Astrocyte (in vitro differentiated cells and primary cell): ENCODE measurements around the gene NPTX1.

Experiments
- CTCF ChIP-seq: IDR thresholded peaks from 2 replicates; pipeline ENCODE4 v1.5.1; 2011; ENCODE audit warnings: low read depth, mild to moderate bottlenecking, inconsistent platforms, low read length, moderate library complexity; ENCODE audit not compliant: insufficient read depth
- EZH2 ChIP-seq: IDR thresholded peaks from 2 replicates; pipeline ENCODE4 v1.6.1; 2012; ENCODE audit warnings: mild to moderate bottlenecking, low read length, inconsistent platforms; ENCODE audit not compliant: insufficient read depth

GRCh38 chr17:80449194-80449929, 27.0 kb downstream of the NPTX1 start:
- TF ChIP-seq CTCF (no peak), EZH2 (no peak)
